Activated naive CD4-positive, alpha-beta T cell treated with anti-CD3 and anti-CD28 coated beads, Interleukin-2, amount 50 U/mL, for 72 hours (primary cell): ENCODE data around the gene KCP. TPM values are rescaled to one million over a fixed set of nuclear protein-coding genes. Genes with fewer than 3 reads are reported as not detected.
A peak's percentile ranks its signal among the peaks of the same experiment; 100 is the strongest.
"Not testable (repeated sequence)": the region's sequence is repeated elsewhere in the genome, so short reads cannot be mapped to it uniquely, and the experiment has no call there.

Experiments
- ATAC-seq, 2 donors: fragments of 150-1000 bp; cut with Tn5 transposase; 2 replicates each; pipeline ENCODE4 v1.10.0; 2021; ENCODE audit warnings: mild to moderate bottlenecking in 2 of 2, moderate library complexity in 2 of 2
- DNase-seq, 2 donors: peaks; one replicate each; pipeline ENCODE4 v3.0.0; 2021 to 2022; ENCODE audit warnings: low spot score in 2 of 2
- H3K27ac Mint-ChIP-seq, 2 donors: one replicate each; pipeline ENCODE4 v1.8.0; 2022; ENCODE audit warnings: mild to moderate bottlenecking in 2 of 2, mixed read lengths in 2 of 2
- H3K36me3 Mint-ChIP-seq, 2 donors: one replicate each; pipeline ENCODE4 v1.8.0; 2022; ENCODE audit warnings: mixed read lengths in 2 of 2
- H3K9me3 Mint-ChIP-seq, 2 donors: one replicate each; pipeline ENCODE4 v1.8.0; 2022; ENCODE audit warnings: mixed read lengths in 2 of 2
- total RNA-seq, 2 donors: library from RNA; stranded (reverse); gene quantifications; one replicate each; pipeline ENCODE4 v1.2.3, GENCODE V29; 2022

KCP gene
- total RNA-seq, 2 donors from 2014 or later = 0.16 TPM

GRCh38 chr7:128915841-128916642, 5.5 kb upstream of the KCP start:
- DNase-seq (peak in 1 of 2 donors; percentile 54), ATAC-seq (no peak)
- Mint-ChIP-seq H3K36me3 (no peaks in the 10 kb centered on the region), H3K9me3 (no peaks in the 10 kb centered on the region), H3K27ac (no peak overlapping the region)

- Mint-ChIP-seq H3K36me3 (no peaks in the 10 kb centered on the region), H3K9me3 (no peaks in the 10 kb centered on the region), H3K27ac (no peak overlapping the region)
- DNase-seq = peak in 1 of 2 donors; percentile 50
- no peak for ATAC-seq
Observed at GRCh38 chr7:128915271-128915819, 4.8 kb upstream of the KCP start.

- H3K27ac Mint-ChIP-seq = no peak overlapping the region
- no peaks in the 10 kb centered on the region for H3K36me3 Mint-ChIP-seq
- no peaks in the 10 kb centered on the region for H3K9me3 Mint-ChIP-seq
- peak; percentile 24 to 83 for ATAC-seq
- peak in 1 of 2 donors; percentile 52 for DNase-seq
Observed at GRCh38 chr7:128914566-128915151, 4.2 kb upstream of the KCP start.

- ATAC-seq (no peak), DNase-seq (no peak)
- H3K9me3 Mint-ChIP-seq = no peaks in the 10 kb centered on the region
- no peaks in the 10 kb centered on the region for H3K36me3 Mint-ChIP-seq
- no peak overlapping the region for H3K27ac Mint-ChIP-seq
Observed at GRCh38 chr7:128913870-128914565, 3.5 kb upstream of the KCP start.

GRCh38 chr7:128912709-128913495, 2.4 kb upstream of the KCP start:
- H3K27ac Mint-ChIP-seq, H3K9me3 Mint-ChIP-seq, H3K36me3 Mint-ChIP-seq, DNase-seq, ATAC-seq: not testable (repeated sequence)

GRCh38 chr7:128912281-128912680, 1.8 kb upstream of the KCP start:
- DNase-seq (no peak), ATAC-seq (no peak)
- Mint-ChIP-seq H3K27ac (no peak overlapping the region), H3K36me3 (no peaks in the 10 kb centered on the region), H3K9me3 (no peaks in the 10 kb centered on the region)

GRCh38 chr7:128911423-128912031, 1.0 kb upstream of the KCP start:
- Mint-ChIP-seq H3K36me3 (no peaks in the 10 kb centered on the region), H3K9me3 (no peaks in the 10 kb centered on the region), H3K27ac (no peak overlapping the region)
- DNase-seq = peak in 1 of 2 donors; percentile 44
- ATAC-seq = no peak

GRCh38 chr7:128909625-128910568, 612 bp downstream of the KCP start:
- Mint-ChIP-seq H3K9me3 (no peaks in the 10 kb centered on the region), H3K27ac (no peak overlapping the region), H3K36me3 (no peaks in the 10 kb centered on the region)
- DNase-seq = no peak
- no peak for ATAC-seq

GRCh38 chr7:128908750-128909624, 1.5 kb downstream of the KCP start:
- Mint-ChIP-seq H3K27ac (no peak overlapping the region), H3K9me3 (no peaks in the 10 kb centered on the region), H3K36me3 (no peaks in the 10 kb centered on the region)
- DNase-seq (no peak), ATAC-seq (no peak)

GRCh38 chr7:128906766-128907559, 3.5 kb downstream of the KCP start:
- H3K9me3 Mint-ChIP-seq = no peaks in the 10 kb centered on the region
- no peak overlapping the region for H3K27ac Mint-ChIP-seq
- DNase-seq = no peak
- ATAC-seq = no peak
- no peaks in the 10 kb centered on the region for H3K36me3 Mint-ChIP-seq

GRCh38 chr7:128906001-128906765, 4.3 kb downstream of the KCP start:
- Mint-ChIP-seq H3K27ac (no peak overlapping the region), H3K9me3 (no peaks in the 10 kb centered on the region), H3K36me3 (no peaks in the 10 kb centered on the region)
- no peak for DNase-seq
- no peak for ATAC-seq

GRCh38 chr7:128904381-128905197, 5.9 kb downstream of the KCP start:
- ATAC-seq (peak; percentile 86 to 87), DNase-seq (peak in 1 of 2 donors; percentile 38)
- H3K36me3 Mint-ChIP-seq = no peaks in the 10 kb centered on the region
- H3K27ac Mint-ChIP-seq = no peak overlapping the region
- H3K9me3 Mint-ChIP-seq = peaks cover 0 to 6% of the 10 kb centered on the region in 2 donors
